ENCODE measurements around the gene TRAT1. TPM values are rescaled to one million over a fixed set of nuclear protein-coding genes. Genes with fewer than 3 reads are reported as not detected.

TRAT1 gene
- total and polyA plus RNA-seq, 2 donors (not counting 1 experiment from before 2014, with no cell fraction given), result 0.34 TPM; not detected in 1

- no peak for ATAC-seq (ENCODE audit: low read depth)
- no peak overlapping the region for H3K27ac Mint-ChIP-seq
- intact Hi-C loops (cut with micrococcal nuclease), result no loop called here
Measured at GRCh38 chr3:108849075-108849474, 26.5 kb downstream of the TRAT1 start.

GRCh38 chr3:108861401-108861800 lies 38.8 kb downstream of the TRAT1 start:
- H3K4me1 Mint-ChIP-seq, result no peaks in the 10 kb centered on the region

More at GRCh38 chr3:108849075-108849474, 26.5 kb downstream of the TRAT1 start:
- Histone ChIP-seq H3K36me3 (replicated peaks in 1 of 2; ENCODE audit: control extremely low read depth in 1 of 2, control insufficient read depth in 1 of 2, extremely low read depth in 1 of 2, insufficient read depth in 2 of 2, low read length in 1 of 2) (no peaks in the 10 kb centered on the region), H4K20me1 (ENCODE audit: control insufficient read depth, insufficient read depth, low read length, poor library complexity, severe bottlenecking) (no peaks in the 10 kb centered on the region), H3K27me3 (replicated peaks in 1 of 4; ENCODE audit: control extremely low read depth in 1 of 4, control insufficient read depth in 3 of 4, insufficient read depth in 4 of 4, low read length in 3 of 4) (no peaks in the 10 kb centered on the region), H3K4me2 (replicated peaks; ENCODE audit: low read depth, low read length, poor library complexity, severe bottlenecking) (no peak overlapping the region), H3K79me2 (ENCODE audit: control insufficient read depth, insufficient read depth, low read length) (no peaks in the 10 kb centered on the region), H2AFZ (ENCODE audit: insufficient read depth, low read depth, low read length, poor library complexity, severe bottlenecking) (no peak overlapping the region), H3K9me3 (ENCODE audit: control extremely low read depth in 1 of 3, control insufficient read depth in 2 of 3, insufficient read depth in 1 of 3, low read length in 2 of 3) (no peaks in the 10 kb centered on the region), H3K9ac (ENCODE audit: low read length) (no peak overlapping the region), H3K4me3 (ENCODE audit: control extremely low read depth in 1 of 5, extremely low read depth in 1 of 5, insufficient read depth in 1 of 5, low read depth in 2 of 5, low read length in 4 of 5) (no peak overlapping the region), H3K27ac (ENCODE audit: low read length in 2 of 2) (no peak overlapping the region), H3K4me1 (ENCODE audit: control insufficient read depth in 2 of 2, insufficient read depth in 2 of 2, low read length in 2 of 2) (no peaks in the 10 kb centered on the region)
- POLR2A ChIA-PET, result no interaction called here
- DNase-seq, result no peak
- WGBS (ENCODE audit: insufficient coverage), result 100% methylated on average over 1 of the region's 1 CpG
- Mint-ChIP-seq H3K4me3 (no peak overlapping the region), H3K9me3 (ENCODE audit: insufficient read depth) (no peaks in the 10 kb centered on the region), H3K4me1 (no peaks in the 10 kb centered on the region), H3K27me3 (peaks cover 12% of the 10 kb centered on the region)
- TF ChIP-seq EZH2 (IDR thresholded peaks at IDR 0.05; ENCODE audit: borderline replicate concordance, insufficient read depth, low read depth, low read length, poor library complexity, severe bottlenecking) (no peak), CTCF (IDR thresholded peaks at IDR 0.05) (no peak)
- CTCF ChIA-PET, result no interaction called here

More at GRCh38 chr3:108861401-108861800, 38.8 kb downstream of the TRAT1 start:
- intact Hi-C loops (cut with micrococcal nuclease), result no loop called here
- Mint-ChIP-seq H3K4me3 (no peak overlapping the region), H3K9me3 (ENCODE audit: insufficient read depth) (no peaks in the 10 kb centered on the region), H3K27ac (no peak overlapping the region), H3K27me3 (peaks cover 17% of the 10 kb centered on the region)
- Histone ChIP-seq H3K4me2 (replicated peaks; ENCODE audit: low read depth, low read length, poor library complexity, severe bottlenecking) (no peak overlapping the region), H3K27ac (ENCODE audit: low read length in 2 of 2) (no peak overlapping the region), H3K9me3 (ENCODE audit: control extremely low read depth in 1 of 3, control insufficient read depth in 2 of 3, insufficient read depth in 1 of 3, low read length in 2 of 3) (no peaks in the 10 kb centered on the region), H3K9ac (ENCODE audit: low read length) (no peak overlapping the region), H3K27me3 (replicated peaks in 1 of 4; ENCODE audit: control extremely low read depth in 1 of 4, control insufficient read depth in 3 of 4, insufficient read depth in 4 of 4, low read length in 3 of 4) (no peaks in the 10 kb centered on the region), H3K4me3 (ENCODE audit: control extremely low read depth in 1 of 5, extremely low read depth in 1 of 5, insufficient read depth in 1 of 5, low read depth in 2 of 5, low read length in 4 of 5) (no peak overlapping the region), H4K20me1 (ENCODE audit: control insufficient read depth, insufficient read depth, low read length, poor library complexity, severe bottlenecking) (no peaks in the 10 kb centered on the region), H3K4me1 (ENCODE audit: control insufficient read depth in 2 of 2, insufficient read depth in 2 of 2, low read length in 2 of 2) (no peaks in the 10 kb centered on the region), H3K36me3 (replicated peaks in 1 of 2; ENCODE audit: control extremely low read depth in 1 of 2, control insufficient read depth in 1 of 2, extremely low read depth in 1 of 2, insufficient read depth in 2 of 2, low read length in 1 of 2) (no peaks in the 10 kb centered on the region), H3K79me2 (ENCODE audit: control insufficient read depth, insufficient read depth, low read length) (no peaks in the 10 kb centered on the region), H2AFZ (ENCODE audit: insufficient read depth, low read depth, low read length, poor library complexity, severe bottlenecking) (no peak overlapping the region)
- WGBS (ENCODE audit: insufficient coverage), result 50% methylated on average over 1 of the region's 1 CpG
- no peak for ATAC-seq (ENCODE audit: low read depth)
- no peak for TF ChIP-seq EZH2 (IDR thresholded peaks at IDR 0.05; ENCODE audit: borderline replicate concordance, insufficient read depth, low read depth, low read length, poor library complexity, severe bottlenecking)
- no peak for TF ChIP-seq CTCF (IDR thresholded peaks at IDR 0.05)
- ChIA-PET CTCF (no interaction called here), POLR2A (no interaction called here)
- no peak for DNase-seq
